Endodermal cell (in vitro differentiated cells): ENCODE measurements around the gene IST1. TPM values are rescaled to one million over a fixed set of nuclear protein-coding genes. Genes with fewer than 3 reads are reported as not detected.

ENCODE experiments used
- DNase-seq: peaks from one replicate; pipeline ENCODE4 v3.0.0-alpha.2; 2017
- H3K27ac ChIP-seq: 2 replicates; pipeline ENCODE4 v1.5.1; 2013; ENCODE audit warnings: mild to moderate bottlenecking, low read depth, low read length, moderate library complexity
- H3K27me3 ChIP-seq: 2 replicates; pipeline ENCODE4 v1.6.1; 2013; ENCODE audit warnings: mild to moderate bottlenecking, low read length, moderate library complexity; ENCODE audit not compliant: insufficient read depth, control insufficient read depth, poor library complexity, severe bottlenecking
- H3K36me3 ChIP-seq: 2 replicates; pipeline ENCODE4 v1.7.0; 2013; ENCODE audit warnings: mild to moderate bottlenecking, low read length, moderate library complexity; ENCODE audit not compliant: control insufficient read depth, insufficient read depth
- H3K4me1 ChIP-seq: one replicate; pipeline ENCODE4 v1.7.0; 2013; ENCODE audit warnings: low read length; ENCODE audit not compliant: control insufficient read depth, insufficient read depth
- H3K4me3 ChIP-seq: 2 replicates; pipeline ENCODE4 v1.5.1; 2013; ENCODE audit warnings: mild to moderate bottlenecking, low read length, moderate library complexity
- H3K9ac ChIP-seq: 2 replicates; pipeline ENCODE4 v1.6.1; 2013; ENCODE audit warnings: mild to moderate bottlenecking, low read length, moderate library complexity; ENCODE audit not compliant: poor library complexity, severe bottlenecking; ENCODE audit errors: extremely low read depth
- H3K9me3 ChIP-seq: 2 replicates; pipeline ENCODE4 v1.6.1; 2013; ENCODE audit warnings: mild to moderate bottlenecking, low read length, moderate library complexity; ENCODE audit not compliant: control insufficient read depth
- H3K27ac Mint-ChIP-seq: 2 replicates; pipeline ENCODE4 v1.8.0; 2020; ENCODE audit warnings: mixed read lengths
- H3K27me3 Mint-ChIP-seq: 2 replicates; pipeline ENCODE4 v1.8.0; 2021; ENCODE audit warnings: mild to moderate bottlenecking, mixed read lengths; ENCODE audit not compliant: insufficient read depth
- H3K36me3 Mint-ChIP-seq: 2 replicates; pipeline ENCODE4 v1.8.0; 2020; ENCODE audit warnings: low read depth, mixed read lengths
- H3K4me1 Mint-ChIP-seq: 2 replicates; pipeline ENCODE4 v1.8.0; 2020; ENCODE audit warnings: mixed read lengths
- H3K4me3 Mint-ChIP-seq: 2 replicates; pipeline ENCODE4 v1.8.0; 2020; ENCODE audit warnings: mild to moderate bottlenecking, moderate library complexity, mixed read lengths
- H3K9me3 Mint-ChIP-seq: 2 replicates; pipeline ENCODE4 v1.8.0; 2020; ENCODE audit warnings: mild to moderate bottlenecking, mixed read lengths
- WGBS, 2 experiments: methylation state at CpG; one replicate each; pipeline versions ENCODE4 v1.1.5 to v1.1.7; 2013; ENCODE audit warnings: missing lambda C conversion rate in 2 of 2, mixed read lengths in 1 of 2; ENCODE audit not compliant: insufficient coverage in 1 of 2, insufficient read length in 1 of 2; 5-methylcytosine and 5-hydroxymethylcytosine counted together
- total RNA-seq, 2 donors: library from RNA; stranded (reverse); fragmentation: NEBNext Ultra II Directional in 1 of 2; extraction: Animal tissue kit (Norgen Biotek cat#: 25700) in 1 of 2; gene quantifications; 2 replicates in 1 of 2; 3 replicates in 1 of 2; pipeline ENCODE4 v1.2.1, GENCODE V29; 2021
- TF ChIP-seq, protein P1 (sequence below): fragments of 200-600 bp; sonication (generic); conservative IDR thresholded peaks from 2 replicates; pipeline ENCODE4 v1.5.0; 2021; ENCODE audit warnings: antibody characterized with exemption, mild to moderate bottlenecking

Gene IST1
- total RNA-seq, 2 donors from 2014 or later: 259 to 319 TPM

DNA sequence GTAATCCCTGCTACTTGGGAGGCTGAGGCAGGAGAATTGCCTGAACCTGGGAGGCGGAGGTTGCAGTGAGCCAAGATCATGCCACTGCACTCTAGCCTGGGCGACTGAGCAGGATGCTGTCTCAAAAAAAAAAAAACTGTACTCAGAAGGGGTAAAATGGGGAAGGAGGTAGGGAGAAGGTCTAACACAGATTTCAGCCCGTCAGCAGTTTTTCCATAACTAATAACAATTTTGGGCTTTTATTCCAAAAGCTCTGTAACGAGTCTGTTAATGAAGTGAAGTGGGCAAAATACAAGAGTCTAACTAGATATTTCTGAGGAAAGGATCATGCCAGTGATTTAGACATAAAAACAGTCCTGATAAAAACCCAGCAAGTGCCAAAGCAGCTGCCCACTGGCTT lies 22.1 kb upstream of the IST1 start:
- Histone ChIP-seq H3K36me3 (peaks cover 66% of the 10 kb centered on the region), H3K4me3 (no peak overlapping the region), H3K27me3 (no peaks in the 10 kb centered on the region), H3K27ac (no peak overlapping the region), H3K9ac (no peak overlapping the region), H3K4me1 (no peaks in the 10 kb centered on the region), H3K9me3 (no peaks in the 10 kb centered on the region)
- no peaks in the 10 kb centered on the region for H3K9me3 Mint-ChIP-seq
- no peaks in the 10 kb centered on the region for H3K4me1 Mint-ChIP-seq
- 89 to 93% methylated on average over 1 to 4 of the region's 4 CpGs for WGBS, 2 experiments
- no peaks in the 10 kb centered on the region for H3K27me3 Mint-ChIP-seq
- TF ChIP-seq, protein P1, sequence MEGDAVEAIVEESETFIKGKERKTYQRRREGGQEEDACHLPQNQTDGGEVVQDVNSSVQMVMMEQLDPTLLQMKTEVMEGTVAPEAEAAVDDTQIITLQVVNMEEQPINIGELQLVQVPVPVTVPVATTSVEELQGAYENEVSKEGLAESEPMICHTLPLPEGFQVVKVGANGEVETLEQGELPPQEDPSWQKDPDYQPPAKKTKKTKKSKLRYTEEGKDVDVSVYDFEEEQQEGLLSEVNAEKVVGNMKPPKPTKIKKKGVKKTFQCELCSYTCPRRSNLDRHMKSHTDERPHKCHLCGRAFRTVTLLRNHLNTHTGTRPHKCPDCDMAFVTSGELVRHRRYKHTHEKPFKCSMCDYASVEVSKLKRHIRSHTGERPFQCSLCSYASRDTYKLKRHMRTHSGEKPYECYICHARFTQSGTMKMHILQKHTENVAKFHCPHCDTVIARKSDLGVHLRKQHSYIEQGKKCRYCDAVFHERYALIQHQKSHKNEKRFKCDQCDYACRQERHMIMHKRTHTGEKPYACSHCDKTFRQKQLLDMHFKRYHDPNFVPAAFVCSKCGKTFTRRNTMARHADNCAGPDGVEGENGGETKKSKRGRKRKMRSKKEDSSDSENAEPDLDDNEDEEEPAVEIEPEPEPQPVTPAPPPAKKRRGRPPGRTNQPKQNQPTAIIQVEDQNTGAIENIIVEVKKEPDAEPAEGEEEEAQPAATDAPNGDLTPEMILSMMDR: no peak
- H3K36me3 Mint-ChIP-seq: peaks cover 43% of the 10 kb centered on the region
- H3K4me3 Mint-ChIP-seq: no peak overlapping the region
- H3K27ac Mint-ChIP-seq: no peak overlapping the region
- DNase-seq: no peak

- Histone ChIP-seq H3K9ac (no peak overlapping the region), H3K4me1 (no peaks in the 10 kb centered on the region), H3K36me3 (peaks cover 60% of the 10 kb centered on the region), H3K27ac (no peak overlapping the region), H3K27me3 (no peaks in the 10 kb centered on the region), H3K9me3 (no peaks in the 10 kb centered on the region), H3K4me3 (no peak overlapping the region)
- H3K36me3 Mint-ChIP-seq: peaks cover 51% of the 10 kb centered on the region
- TF ChIP-seq, protein P1: no peak
- peaks cover 10% of the 10 kb centered on the region for H3K4me1 Mint-ChIP-seq
- no peaks in the 10 kb centered on the region for H3K9me3 Mint-ChIP-seq
- no peak for DNase-seq
- H3K4me3 Mint-ChIP-seq: no peak overlapping the region
- H3K27ac Mint-ChIP-seq: no peak overlapping the region
- WGBS, 2 experiments: 70 to 71% methylated on average over 4 of the region's 4 CpGs
- no peaks in the 10 kb centered on the region for H3K27me3 Mint-ChIP-seq
These were observed 16.4 kb upstream of the IST1 start for GRCh38 chr16:71878911-71879310.

DNA sequence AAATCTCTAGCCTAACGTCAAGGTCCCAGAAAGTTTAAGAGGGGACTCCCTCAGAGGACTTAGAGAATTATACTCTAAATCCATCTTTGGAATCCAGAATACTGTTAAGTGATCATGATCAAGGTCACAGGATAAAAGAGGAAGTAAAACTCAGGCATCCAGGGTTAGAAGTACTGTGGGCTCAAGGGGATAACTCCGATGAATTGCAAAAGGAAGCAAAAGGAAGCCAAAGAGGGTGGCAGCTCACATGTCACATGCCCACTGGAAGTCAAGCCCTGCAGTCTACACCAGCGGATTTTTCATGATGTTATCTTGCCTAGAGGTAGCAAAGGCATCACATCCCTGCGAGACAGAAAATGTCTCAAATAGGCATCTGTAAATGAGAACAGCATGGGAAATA lies 15.2 kb upstream of the IST1 start:
- WGBS, 2 experiments: 97 to 98% methylated on average over 4 of the region's 4 CpGs
- Histone ChIP-seq H3K9ac (no peak overlapping the region), H3K27me3 (no peaks in the 10 kb centered on the region), H3K4me1 (no peaks in the 10 kb centered on the region), H3K4me3 (no peak overlapping the region), H3K9me3 (no peaks in the 10 kb centered on the region), H3K27ac (no peak overlapping the region), H3K36me3 (peaks cover 54% of the 10 kb centered on the region)
- peaks cover 42% of the 10 kb centered on the region for H3K36me3 Mint-ChIP-seq
- TF ChIP-seq, protein P1: no peak
- no peak for DNase-seq
- H3K4me1 Mint-ChIP-seq: peaks cover 17% of the 10 kb centered on the region
- no peak overlapping the region for H3K4me3 Mint-ChIP-seq
- no peaks in the 10 kb centered on the region for H3K9me3 Mint-ChIP-seq
- H3K27ac Mint-ChIP-seq: no peak overlapping the region
- no peaks in the 10 kb centered on the region for H3K27me3 Mint-ChIP-seq
